ENCODE measurements around the gene ICAM2.
"Not testable (repeated sequence)": the region's sequence is repeated elsewhere in the genome, so short reads cannot be mapped to it uniquely, and the experiment has no call there.

Gene ICAM2

DNA sequence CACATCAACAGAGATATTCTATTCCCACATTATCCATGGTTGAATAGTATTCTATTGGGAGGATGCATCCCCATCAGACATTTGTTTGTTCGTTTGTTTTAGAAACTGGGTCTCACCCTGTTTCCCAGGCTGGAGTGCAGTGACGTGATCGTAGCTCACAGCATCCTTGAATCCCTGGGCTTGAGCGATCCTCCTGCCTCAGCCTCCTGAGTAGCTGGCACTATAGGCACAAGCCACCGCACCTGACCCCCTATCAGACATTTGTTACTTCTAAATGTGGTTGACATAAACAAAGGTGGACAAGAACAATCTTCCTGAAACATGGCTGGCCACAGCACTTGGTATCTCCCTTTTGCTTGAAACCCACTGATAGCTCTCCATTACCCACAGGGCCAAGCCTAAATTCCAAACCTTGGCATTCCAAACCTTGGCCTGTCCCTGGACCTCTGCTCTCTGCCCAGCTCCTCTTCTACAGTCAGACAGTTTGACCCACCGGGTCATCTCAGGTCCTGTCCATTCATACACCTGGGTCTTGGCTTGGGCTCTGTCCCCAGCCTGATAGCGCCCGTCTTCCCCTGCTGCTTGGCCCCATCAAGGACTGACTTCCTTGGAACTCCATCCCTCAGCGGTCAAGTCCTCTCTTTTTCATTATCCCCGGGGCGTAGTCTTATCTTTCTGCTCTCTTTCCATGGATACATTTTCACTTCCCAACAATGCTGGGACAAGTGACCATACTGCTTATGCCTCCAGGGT, 23.8 kb downstream of the ICAM2 start:
- DNase-seq: no peak

DNA sequence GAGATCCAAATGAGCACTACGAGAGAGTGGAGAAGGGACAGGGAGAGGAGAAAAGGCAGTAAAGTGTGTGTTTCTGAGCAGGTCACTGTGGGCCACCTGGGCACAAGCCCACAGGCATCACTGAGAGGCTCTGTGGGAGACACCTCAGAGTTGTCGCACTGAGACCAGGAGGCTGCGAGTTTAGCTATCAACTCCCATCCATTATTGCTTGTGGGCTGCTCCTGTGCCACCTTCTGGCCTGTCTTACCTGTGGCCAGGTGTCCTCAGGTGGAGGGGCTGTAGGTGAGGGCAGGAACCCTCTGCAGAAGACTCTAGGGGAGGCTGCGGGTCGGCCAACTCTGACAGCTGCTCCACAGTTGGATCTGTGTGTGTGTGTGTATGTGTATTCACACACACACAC, 24.8 kb downstream of the ICAM2 start:
- no peak for DNase-seq

DNA sequence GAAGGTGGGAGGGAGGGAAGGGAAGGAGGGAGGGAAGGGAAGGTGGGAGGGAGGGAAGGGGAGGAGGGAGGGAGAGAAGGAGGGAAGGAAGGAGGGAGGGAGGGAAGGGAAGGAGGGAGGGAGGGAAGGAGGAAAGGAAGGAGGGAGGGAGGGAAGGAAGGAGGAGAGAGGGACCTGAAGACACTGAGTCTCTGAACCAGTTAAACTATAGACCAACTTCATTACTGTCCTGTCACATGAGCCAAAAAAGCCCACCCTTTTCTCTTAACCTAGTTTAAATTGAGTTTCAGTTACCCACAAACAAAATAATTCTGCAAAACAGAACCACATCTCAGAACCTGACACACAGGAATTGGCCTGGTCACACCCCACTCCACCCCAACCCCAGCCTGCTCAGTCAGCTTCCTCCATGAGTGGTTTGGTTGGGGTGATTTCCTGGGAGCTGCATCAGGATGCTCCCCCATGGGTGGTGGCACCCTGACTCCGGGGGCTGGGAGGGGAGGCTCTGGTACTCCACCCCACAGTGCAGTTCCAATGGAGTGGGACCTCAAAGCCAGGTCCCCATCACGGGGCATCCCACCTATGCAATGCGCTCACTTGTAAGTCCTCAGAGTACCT, 27.0 kb downstream of the ICAM2 start:
- peak; percentile 51 for DNase-seq

DNA sequence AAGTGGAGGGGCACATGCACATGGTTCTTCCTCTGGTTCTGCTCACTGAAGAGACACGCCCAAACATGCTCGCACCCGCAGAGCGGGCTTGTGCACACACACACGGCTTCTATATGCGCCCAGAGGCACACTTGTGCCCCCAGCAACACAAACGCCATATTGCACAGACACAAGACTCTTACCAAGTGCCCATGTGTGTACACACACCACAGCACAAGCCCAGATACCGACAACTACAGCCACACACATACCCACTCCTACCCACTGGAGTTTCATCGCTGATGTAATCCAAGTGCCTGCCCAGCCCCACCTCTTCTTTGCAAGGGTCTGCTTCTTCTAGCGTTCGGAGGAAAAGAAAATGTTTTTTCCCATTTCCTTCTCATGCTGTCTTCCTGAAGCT, 28.8 kb downstream of the ICAM2 start:
- DNase-seq: no peak

DNA sequence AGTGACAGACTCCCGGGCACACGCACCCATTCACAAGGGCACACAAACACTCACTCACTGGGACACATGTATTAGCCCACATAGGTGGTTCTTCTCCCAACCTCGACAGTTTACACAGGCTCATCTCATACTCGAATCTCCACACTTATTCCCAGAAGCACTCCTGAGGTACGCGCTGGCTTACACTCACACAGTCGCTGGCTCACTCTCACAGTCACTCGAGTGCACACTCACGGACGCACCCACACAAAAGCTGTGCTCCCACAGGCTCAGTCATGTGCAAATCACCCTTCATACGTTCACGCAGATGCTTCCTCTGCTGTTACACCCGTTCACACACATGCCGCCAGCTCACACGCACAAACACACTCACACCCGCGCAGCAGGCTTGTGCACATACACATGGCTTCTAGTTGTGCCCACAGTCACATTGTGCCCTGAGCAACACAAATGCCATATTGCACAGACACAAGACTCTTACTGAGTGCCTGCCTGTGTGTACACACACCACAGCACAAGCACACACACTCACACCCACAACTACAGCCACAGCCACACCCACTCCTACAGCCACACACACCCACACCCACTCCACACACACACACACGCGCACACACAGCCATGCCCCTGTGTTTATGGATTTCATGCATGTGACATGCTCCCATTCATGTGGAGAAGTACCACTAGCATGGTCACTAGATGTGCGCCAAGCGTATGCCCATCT, 30.6 kb downstream of the ICAM2 start:
- DNase-seq: no peak

DNA sequence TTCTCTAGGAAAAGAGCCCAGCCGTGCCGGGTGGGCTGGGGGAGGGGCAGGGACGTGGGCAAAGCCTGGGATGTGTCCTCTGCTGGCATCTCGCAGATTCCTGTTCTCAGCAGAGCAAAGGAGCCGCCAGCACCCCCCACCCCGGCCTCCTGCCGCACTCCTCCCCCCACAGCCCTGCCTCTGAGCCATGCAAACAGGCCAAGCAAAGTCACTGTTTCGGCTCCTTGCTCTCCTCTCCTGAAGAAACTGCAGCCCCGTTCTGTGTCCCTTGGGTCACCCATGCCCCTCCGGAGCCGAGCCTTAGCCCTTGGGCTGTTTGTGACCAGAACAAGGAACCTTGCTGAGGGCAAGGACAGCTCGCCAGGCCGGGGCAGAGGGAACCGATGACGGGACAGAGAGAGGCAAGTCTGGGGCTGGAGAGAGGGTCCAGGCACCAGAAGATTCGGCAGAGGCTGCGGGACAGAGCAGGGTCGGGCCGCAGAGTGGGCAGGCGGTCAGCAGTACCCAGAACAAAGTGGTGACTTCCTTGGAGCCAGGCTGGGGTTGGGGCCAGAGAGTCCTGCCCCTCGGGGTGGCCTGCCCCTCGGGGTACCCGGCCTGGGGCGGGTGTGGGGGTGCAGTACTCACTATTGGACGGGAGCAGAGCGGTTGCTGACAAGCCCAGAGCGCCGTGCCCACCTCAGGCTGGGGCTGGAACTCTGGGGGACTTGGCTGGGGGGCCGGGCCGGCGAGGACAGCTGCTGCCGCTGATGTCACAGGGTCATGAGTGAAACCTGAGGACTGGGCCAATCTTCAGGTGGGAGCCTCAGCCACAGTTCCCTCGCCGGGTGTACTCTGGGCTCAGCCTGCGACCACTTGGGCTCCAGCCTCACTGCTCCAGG, 31.5 kb downstream of the ICAM2 start:
- no peak for DNase-seq

DNA sequence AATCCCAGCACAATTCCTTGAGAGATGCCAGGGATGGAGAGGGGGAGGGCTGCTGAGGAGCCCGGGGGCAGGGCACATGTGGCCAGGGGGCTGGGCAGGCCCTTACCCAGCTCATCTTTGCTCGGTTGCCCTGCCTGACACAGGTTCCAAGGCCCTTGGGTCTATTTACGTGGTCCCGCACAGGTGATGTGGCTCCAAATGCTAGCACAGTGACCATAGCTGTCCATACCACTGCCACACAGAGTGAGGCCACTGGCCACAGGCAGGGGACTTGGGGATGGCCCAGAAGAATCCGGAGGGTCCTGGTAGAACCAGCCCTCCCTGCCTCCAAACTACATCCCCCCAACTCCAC, 32.3 kb downstream of the ICAM2 start:
- DNase-seq: no peak

DNA sequence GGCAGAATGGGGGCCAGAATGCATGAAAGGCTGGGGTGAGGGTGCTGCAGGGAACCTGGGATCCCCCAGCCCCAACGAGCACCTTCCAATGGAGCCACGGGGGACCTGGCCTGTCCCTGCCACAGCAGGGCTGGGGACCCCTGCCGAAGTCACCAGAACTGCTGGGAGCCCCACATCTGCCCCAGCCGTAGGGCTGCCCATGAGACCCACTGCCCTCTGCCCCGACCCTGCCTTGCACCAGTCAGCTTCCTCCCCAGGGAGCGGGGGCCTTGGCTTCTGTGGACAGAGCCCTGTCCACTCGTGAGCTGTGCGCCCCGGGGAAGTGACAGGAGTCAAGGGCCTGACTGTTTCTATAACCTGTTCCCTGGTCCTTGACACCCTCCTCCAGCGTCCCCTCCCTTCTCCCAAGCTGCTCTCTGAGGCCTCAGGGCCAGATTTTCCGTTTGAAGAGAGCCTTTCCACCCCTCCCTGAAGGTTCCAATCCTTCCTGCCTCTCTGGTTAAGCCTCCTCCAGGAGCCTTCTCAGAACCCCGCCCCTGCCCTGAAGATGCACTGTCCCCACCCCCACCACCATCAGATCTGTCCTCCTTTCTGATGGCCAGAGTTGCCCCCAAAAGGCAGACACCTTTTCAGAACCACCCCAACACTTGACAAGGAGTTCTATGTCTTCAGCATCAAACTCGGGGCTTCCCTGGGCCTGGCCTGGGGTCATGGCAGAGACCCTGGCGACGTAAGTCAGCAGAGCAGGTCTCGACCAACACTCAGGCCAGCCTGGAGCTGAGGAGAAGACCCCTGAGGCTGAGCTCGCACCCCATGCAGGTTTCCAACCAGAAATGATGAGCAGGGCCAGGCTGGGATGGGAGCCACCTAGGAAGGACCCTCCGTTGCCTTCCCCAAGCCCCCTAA, 33.0 kb downstream of the ICAM2 start:
- no peak for DNase-seq

DNA sequence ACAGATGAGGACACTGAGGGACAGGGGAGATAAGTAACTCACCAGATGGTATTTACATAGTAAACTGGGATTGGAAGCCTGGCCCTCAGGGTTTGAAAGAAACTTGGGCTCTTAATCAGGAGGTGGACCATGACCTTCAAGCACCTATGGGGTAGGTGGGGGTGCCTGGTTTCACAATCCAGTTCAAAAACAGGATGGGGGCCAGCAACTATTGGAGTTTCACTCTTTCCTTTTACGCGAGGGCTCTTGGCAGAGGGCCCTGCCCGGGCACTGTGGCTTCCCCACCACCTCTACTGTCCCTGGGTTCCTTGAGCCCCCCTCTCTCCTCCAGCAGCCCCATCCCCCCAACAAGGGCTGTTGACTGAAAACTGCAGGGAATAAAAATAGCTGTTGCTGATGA, 33.6 kb downstream of the ICAM2 start:
- no peak for DNase-seq

DNA sequence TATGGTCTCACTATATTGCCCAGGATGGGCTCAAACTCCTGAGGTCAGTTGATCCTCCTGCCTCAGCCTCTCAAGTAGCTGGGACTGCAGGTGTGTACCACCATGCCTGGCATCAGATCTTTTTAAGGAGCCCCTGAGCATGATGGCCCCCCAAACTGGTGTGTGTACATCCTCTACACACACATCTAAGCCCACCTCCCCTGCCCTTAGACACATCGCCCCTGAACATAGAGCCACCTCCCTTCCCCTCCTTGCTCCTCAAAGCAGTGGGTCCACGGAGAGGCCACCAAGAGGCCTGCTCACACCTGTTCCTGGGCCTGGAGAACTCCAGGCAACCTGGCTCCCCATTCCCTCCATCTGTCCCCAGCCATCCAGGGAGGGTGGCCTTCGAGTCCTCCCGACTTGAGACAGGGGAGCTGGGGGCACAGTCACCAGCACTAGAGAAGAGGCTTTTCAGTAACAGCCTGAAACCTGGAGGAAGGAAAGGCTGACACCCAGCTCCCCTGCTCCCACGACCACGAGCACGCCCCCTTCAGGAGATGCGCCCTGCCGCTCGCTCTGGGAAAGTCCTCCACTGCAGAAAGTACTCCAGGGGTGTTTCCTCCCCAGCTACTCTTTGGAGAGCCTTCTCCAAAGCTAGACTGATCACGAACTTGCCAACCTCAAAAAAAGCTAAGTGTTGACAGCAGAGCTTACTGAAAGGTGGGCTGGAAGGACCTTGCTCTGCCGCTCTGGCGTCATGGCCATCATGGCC, 34.9 kb downstream of the ICAM2 start:
- no peak for DNase-seq

DNA sequence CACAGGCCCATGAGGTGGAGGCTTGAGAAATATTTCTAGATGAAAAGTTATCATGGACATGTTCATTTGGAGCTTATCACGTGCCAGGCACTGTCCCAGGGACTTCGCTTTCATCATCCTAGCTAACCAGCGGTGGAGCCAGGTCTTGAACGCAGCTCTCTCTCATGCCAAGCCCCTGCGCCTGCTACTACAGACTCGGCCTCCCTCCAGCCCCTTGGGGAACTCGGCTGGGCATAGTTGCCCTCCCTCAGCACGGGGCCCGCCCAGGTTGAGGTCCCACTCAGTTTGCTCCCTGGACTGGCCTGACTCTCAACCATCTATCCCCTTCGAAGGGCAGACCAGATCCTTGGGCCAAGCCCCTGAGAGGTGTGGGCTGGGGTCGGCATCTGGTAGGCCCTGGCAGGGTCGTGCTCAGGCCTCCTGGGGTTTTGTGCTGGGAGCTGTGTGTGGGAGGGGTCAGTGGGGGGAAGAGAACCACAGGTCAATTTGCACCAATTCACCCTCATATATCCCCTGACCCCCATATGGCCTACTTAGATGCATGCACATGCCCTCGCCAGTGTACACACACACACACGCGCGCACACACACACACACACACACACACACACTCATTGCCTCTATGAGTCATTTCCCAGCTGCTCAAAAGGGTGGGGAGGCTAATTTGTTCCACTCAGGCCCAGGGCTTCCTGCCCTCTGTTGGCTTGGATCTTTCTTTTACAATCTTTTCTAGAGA, 35.6 kb downstream of the ICAM2 start:
- peak; percentile 42 for DNase-seq

DNA sequence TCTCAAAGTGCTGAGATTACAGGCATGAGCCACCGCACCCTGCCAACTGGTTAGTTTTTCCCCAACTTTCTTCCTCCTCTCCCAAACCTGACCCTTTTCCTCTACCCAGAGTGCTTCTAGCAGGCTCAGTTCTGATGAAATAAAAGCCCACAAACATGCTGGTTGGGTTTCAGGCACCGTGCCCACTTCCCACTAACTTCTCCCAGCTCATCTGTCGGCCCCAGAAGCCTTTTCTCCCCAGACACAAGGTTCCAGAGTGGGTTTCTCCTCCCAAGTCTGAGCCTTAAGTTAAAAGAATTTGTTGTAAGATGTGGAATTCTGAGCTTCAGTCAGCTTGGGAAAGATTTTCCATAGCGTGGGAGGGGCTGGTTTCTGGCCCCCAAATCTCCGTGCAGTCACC, 36.2 kb downstream of the ICAM2 start:
- no peak for DNase-seq

DNA sequence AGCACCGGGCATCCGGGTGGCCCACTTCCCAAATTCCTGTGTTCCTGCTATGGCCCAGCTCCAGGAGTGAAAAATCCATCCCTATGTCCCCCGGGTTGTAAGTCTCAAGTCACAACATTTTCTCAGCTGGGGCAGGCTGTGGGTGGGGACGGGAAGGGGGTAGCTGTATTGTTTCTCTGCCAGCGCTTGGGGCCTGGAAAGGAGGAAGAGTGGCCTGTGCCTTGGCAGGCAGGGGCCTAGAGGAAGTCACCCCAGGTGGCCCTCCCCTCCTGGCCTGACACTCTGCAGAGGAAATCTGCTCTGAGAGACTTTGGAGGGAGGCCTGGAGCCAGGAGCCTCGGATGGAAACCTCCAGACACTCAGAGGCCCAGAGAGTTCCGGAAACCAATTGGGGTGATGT, 37.1 kb downstream of the ICAM2 start:
- DNase-seq: no peak

DNA sequence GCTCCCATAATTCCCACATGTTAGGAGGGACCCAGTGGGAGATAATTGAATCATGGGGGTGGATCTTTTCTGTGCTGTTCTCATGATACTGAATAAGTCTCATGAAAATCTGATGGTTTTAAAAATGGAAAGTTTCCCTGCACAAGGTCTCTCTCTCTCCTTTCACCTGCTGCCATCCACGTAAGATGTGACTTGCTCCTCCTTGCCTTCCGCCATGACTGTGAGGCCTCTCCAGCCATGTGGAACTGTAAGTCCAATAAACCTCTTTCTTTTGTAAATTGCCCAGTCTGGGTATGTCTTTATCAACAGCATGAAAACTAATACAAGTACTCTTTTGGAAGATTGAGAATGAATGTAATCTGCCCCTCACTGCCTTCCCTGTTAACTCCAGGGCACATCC, 37.8 kb downstream of the ICAM2 start:
- not testable (repeated sequence) for DNase-seq

DNA sequence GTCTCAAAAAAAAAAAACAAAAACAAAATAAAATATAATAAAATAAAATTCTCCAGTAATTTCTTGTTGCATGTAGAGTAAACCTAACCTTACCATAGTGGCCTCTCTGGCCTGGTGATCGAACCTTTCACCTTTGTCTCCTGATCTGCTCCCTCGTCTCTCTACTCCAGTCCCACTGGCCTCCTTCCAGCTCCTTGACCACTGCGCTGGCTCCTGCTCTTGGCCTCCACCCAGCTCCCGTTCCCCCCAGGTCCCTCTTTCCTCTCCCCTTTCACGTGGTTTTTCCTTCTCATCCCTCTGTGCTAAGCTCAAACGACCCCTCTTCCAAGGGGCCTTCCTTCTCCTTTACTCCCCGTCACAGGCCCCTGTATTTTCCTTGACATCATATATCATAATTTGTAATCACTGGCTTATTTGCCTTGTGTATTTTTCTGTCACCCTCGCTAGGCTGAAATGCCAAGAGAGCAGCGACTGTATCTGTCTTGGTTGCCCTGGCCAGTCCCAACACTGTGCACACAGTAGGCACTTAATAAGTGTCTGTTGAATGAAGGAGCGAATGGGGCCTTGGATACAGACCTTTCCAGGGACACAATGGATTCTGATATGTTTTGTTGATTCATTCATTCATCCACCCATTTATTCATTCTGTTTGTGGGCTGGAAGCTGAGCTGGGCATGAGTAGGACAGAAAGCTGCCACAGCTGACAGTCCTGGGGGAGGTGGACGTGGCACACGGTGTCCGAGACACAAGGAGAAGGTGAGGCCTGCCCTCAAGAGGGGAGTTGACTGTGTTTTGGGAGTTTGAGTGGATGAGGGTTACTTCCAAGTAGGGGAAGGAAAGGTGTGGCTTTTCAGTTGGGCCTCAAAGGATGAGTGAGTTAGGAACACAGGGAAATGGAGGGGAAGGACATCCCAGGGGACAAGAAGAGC, 41.9 kb downstream of the ICAM2 start:
- DNase-seq: no peak

DNA sequence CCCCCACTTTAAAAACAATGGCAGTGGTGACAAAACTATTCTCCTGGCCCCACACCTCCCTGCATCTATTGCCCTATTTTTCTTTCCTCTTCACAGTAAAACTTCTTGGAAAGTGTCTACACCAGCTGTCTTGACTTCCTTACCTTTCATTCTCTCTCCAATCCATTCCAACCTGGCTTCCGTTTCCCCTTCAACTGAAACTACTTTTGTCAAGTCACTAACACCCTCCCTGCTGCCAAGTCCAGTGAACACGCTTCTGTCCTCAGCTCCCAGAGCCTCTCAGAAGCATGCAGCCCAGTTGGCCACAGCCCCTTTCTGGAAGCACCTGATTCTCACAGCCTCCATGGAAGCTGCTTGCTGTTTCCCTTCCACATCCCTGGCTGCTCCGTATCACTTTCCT, 43.7 kb downstream of the ICAM2 start:
- DNase-seq: no peak

DNA sequence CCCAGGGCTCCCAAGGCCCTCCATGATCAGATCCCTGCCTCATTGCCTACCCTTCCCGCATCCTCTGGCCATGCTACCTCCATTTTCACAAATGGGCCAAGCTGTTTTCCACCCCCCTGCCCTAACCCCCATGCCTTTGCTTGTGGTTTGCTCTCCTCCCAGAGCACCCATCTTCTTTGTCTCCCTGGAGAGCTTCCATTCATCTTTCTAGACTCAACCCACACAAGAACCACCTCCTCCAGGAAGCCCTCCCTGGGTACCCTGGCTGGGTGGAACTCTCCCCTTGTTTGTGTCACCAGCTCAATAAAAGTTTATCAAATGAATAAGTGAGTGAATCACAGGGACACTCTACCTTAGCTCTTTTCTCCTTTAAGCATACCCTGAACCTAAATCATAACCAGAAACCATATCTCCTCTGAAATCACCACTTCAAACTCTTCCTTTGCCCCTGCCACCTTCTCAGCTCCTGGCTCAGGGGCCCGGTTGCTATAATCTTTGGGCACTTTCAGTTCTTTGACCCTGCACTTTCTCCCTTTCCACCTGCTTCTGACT, 44.8 kb downstream of the ICAM2 start:
- DNase-seq: no peak

DNA sequence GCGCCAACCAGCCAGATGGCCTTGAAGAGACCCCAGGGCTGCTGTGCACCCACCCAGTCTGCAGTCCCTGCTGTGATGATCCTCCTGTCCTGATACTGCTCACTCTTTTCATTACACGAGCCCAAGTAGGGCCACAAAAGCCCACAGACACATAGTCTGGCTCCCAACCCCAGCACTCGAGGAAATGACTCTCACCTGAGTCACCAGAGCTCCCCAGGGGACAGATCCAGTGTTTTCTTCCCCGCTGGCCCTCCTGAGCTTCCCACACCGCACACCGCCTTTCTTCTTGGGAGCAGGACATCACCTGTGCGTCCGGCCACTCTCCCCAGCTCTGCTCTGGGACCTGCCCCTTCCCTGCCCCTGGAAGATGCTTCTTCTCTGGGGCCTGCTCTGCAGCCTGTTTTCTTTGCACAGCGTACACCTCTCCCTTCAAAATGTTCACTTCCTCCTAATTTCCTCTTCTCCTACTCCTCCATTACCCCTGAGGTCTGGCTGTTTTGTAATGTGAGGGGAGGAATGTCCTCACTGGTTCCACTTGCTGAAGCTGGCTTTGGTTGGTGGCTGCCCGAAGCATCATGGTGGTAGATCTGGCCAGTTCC, 45.7 kb downstream of the ICAM2 start:
- no peak for DNase-seq
